Measurements from ENCODE around the gene SSRP1.
A peak's percentile ranks its signal among the peaks of the same experiment; 100 is the strongest.

SSRP1 gene

DNA sequence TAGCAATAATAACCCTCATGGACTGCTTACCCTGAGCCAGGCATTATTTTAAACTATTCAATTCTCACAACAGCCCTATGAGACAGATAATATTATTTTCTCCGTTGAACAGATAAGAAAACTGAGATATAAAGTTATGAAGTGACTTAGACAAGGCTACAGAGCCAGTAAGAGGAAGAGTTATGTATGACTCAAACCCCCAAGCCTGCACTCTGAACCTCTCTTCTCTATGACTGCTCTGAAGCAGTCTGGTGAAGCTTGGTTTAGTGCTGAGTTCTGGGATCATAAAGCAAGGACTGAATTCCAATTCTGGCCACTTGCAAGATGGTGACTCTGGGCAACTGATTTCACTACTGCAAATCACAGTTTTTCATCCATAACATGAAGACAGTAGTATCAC lies 45.4 kb downstream of the SSRP1 start:
- no peak overlapping the region for H4K8ac ChIP-seq (ENCODE audit: low read length)
- no peak overlapping the region for H3K4me3 ChIP-seq (ENCODE audit: insufficient read depth in 1 of 2, low read depth in 1 of 2, low read length in 2 of 2)
- H3K9ac ChIP-seq (ENCODE audit: low read length), result peak overlapping the region; percentile 74
- WGBS, result no CpG with 5 or more reads among the region's 1 CpG
- H3K9me3 ChIP-seq (ENCODE audit: control insufficient read depth, low read length), result no peaks in the 10 kb centered on the region
- H3K14ac ChIP-seq (ENCODE audit: low read length in 2 of 2), result no peak overlapping the region
- H4K91ac ChIP-seq (ENCODE audit: low read length), result no peak overlapping the region
- no peak overlapping the region for H2AFZ ChIP-seq (ENCODE audit: low read depth, low read length)
- no peak overlapping the region for H3K4ac ChIP-seq (ENCODE audit: low read depth in 1 of 2, low read length in 2 of 2)
- H3K36me3 ChIP-seq (ENCODE audit: control insufficient read depth in 1 of 2, insufficient read depth in 2 of 2, low read depth in 1 of 2, low read length in 2 of 2), result peaks cover 0 to 3% of the 10 kb centered on the region in 2 experiments
- no peak overlapping the region for H2BK12ac ChIP-seq (ENCODE audit: low read length in 2 of 2)
- no peaks in the 10 kb centered on the region for H3K79me1 ChIP-seq (replicated peaks; ENCODE audit: low read length, poor library complexity, severe bottlenecking)
- H2BK120ac ChIP-seq (ENCODE audit: low read depth, low read length), result no peak overlapping the region
- no peak overlapping the region for H3K18ac ChIP-seq (ENCODE audit: low read depth in 1 of 2, low read length in 2 of 2)
- H3K4me1 ChIP-seq (ENCODE audit: control insufficient read depth, insufficient read depth, low read depth, low read length), result peaks cover 17% of the 10 kb centered on the region
- no peak overlapping the region for H2BK15ac ChIP-seq (ENCODE audit: low read depth, poor library complexity, severe bottlenecking)
- H3K4me2 ChIP-seq (ENCODE audit: low read length, poor library complexity, severe bottlenecking), result no peak overlapping the region
- no peak overlapping the region for H3K27ac ChIP-seq (ENCODE audit: low read length, poor library complexity, severe bottlenecking)
- no peaks in the 10 kb centered on the region for H3K27me3 ChIP-seq (ENCODE audit: control insufficient read depth in 1 of 2, insufficient read depth in 1 of 2, low read length in 2 of 2)
- peak; percentile 39 for DNase-seq
- H3K23ac ChIP-seq (ENCODE audit: low read length in 2 of 2), result no peak overlapping the region
- H2AK5ac ChIP-seq (ENCODE audit: low read length, severe bottlenecking), result no peak overlapping the region
- H2BK5ac ChIP-seq (ENCODE audit: low read depth, low read length, poor library complexity, severe bottlenecking), result no peak overlapping the region

DNA sequence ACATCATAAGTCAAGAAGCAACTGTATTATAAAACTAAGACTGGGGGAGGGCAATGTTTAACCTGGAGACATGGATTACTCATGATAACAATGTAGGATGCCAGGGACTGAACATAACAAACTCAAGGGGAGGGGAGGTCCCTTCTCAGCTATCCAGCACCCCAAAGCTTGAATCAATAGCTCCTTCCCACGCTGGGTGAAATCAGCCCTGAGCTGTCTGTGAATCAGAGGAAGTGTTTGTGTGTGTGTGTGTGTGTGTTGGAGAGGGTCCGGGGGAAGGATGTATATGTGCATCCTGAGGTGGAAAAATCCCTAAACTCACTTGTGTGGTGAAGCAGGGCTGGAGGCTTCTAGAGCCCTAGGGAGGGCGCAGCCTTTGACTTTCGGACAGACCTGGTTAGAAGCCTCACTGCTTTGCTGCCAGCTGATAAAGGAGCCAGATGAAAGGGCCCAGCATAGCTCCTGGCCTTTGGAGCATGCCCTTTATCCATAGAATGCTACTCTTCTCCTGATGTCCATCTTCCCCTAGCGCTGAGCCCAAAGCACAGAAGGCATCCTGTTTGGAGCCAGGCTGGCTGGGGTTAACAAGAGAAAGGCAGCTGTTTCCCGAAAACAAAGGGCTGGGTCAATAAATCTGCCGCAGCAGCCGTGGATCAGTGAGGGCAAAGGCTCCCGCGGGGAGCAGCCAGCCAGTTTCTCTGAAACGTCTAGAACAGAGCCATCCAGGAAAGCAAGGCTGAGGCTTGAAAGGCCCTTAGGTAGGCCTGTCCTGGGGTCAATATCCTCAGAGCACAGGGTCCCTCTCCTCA lies 46.7 kb downstream of the SSRP1 start:
- H3K27ac ChIP-seq (ENCODE audit: low read length, poor library complexity, severe bottlenecking), result no peak overlapping the region
- H3K27me3 ChIP-seq (ENCODE audit: control insufficient read depth in 1 of 2, insufficient read depth in 1 of 2, low read length in 2 of 2), result no peaks in the 10 kb centered on the region
- 18% methylated on average over 11 of the region's 11 CpGs for WGBS
- H2BK120ac ChIP-seq (ENCODE audit: low read depth, low read length), result no peak overlapping the region
- H3K14ac ChIP-seq (ENCODE audit: low read length in 2 of 2), result no peak overlapping the region
- peak overlapping the region in 1 of 2 experiments; percentile 24 for H3K18ac ChIP-seq (ENCODE audit: low read depth in 1 of 2, low read length in 2 of 2)
- no peak overlapping the region for H2BK5ac ChIP-seq (ENCODE audit: low read depth, low read length, poor library complexity, severe bottlenecking)
- H3K36me3 ChIP-seq (ENCODE audit: control insufficient read depth in 1 of 2, insufficient read depth in 2 of 2, low read depth in 1 of 2, low read length in 2 of 2), result peaks cover 0 to 3% of the 10 kb centered on the region in 2 experiments
- peaks cover 14% of the 10 kb centered on the region for H3K4me1 ChIP-seq (ENCODE audit: control insufficient read depth, insufficient read depth, low read depth, low read length)
- H3K9me3 ChIP-seq (ENCODE audit: control insufficient read depth, low read length), result no peaks in the 10 kb centered on the region
- H3K9ac ChIP-seq (ENCODE audit: low read length), result peak overlapping the region; percentile 74
- no peak overlapping the region for H3K4me2 ChIP-seq (ENCODE audit: low read length, poor library complexity, severe bottlenecking)
- peak overlapping the region; percentile 12 for H4K8ac ChIP-seq (ENCODE audit: low read length)
- H3K79me1 ChIP-seq (replicated peaks; ENCODE audit: low read length, poor library complexity, severe bottlenecking), result no peaks in the 10 kb centered on the region
- peak; percentile 56 for DNase-seq
- no peak overlapping the region for H2BK12ac ChIP-seq (ENCODE audit: low read length in 2 of 2)
- no peak overlapping the region for H3K4ac ChIP-seq (ENCODE audit: low read depth in 1 of 2, low read length in 2 of 2)
- no peak overlapping the region for H2AK5ac ChIP-seq (ENCODE audit: low read length, severe bottlenecking)
- no peak overlapping the region for H4K91ac ChIP-seq (ENCODE audit: low read length)
- peak overlapping the region in 1 of 2 experiments; percentile 4 for H3K4me3 ChIP-seq (ENCODE audit: insufficient read depth in 1 of 2, low read depth in 1 of 2, low read length in 2 of 2)
- H2AFZ ChIP-seq (ENCODE audit: low read depth, low read length), result no peak overlapping the region
- H2BK15ac ChIP-seq (ENCODE audit: low read depth, poor library complexity, severe bottlenecking), result peak overlapping the region; percentile 44
- H3K23ac ChIP-seq (ENCODE audit: low read length in 2 of 2), result no peak overlapping the region

DNA sequence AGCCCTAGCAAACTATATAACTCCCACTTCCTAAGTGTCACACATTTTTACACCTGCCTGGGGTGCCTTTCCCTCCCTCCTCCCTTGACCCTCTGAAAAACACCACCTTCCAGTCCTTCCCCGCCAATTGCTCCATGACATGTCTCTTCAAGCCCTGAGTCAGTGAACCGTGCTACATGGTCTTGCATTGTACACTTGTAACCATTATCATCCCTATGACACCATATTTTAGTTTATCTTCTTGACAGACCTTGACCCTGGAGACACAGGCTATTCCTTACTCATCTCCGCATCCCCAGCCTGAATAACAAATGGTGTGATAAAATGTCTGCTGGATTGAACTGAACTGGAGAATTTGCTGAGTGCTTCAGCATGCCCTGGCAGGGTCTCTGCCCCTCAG lies 47.8 kb downstream of the SSRP1 start:
- Histone ChIP-seq H3K4me1 (ENCODE audit: control insufficient read depth, insufficient read depth, low read depth, low read length) (peaks cover 10% of the 10 kb centered on the region), H3K9ac (ENCODE audit: low read length) (peak overlapping the region; percentile 74), H4K8ac (ENCODE audit: low read length) (no peak overlapping the region), H3K79me1 (replicated peaks; ENCODE audit: low read length, poor library complexity, severe bottlenecking) (no peaks in the 10 kb centered on the region), H2BK120ac (ENCODE audit: low read depth, low read length) (no peak overlapping the region), H3K23ac (ENCODE audit: low read length in 2 of 2) (no peak overlapping the region), H3K4ac (ENCODE audit: low read depth in 1 of 2, low read length in 2 of 2) (peak overlapping the region in 1 of 2 experiments; percentile 6), H2BK12ac (ENCODE audit: low read length in 2 of 2) (no peak overlapping the region), H3K27ac (ENCODE audit: low read length, poor library complexity, severe bottlenecking) (no peak overlapping the region), H4K91ac (ENCODE audit: low read length) (no peak overlapping the region), H3K4me3 (ENCODE audit: insufficient read depth in 1 of 2, low read depth in 1 of 2, low read length in 2 of 2) (no peak overlapping the region), H3K9me3 (ENCODE audit: control insufficient read depth, low read length) (no peaks in the 10 kb centered on the region), H3K36me3 (ENCODE audit: control insufficient read depth in 1 of 2, insufficient read depth in 2 of 2, low read depth in 1 of 2, low read length in 2 of 2) (no peaks in the 10 kb centered on the region), H3K14ac (ENCODE audit: low read length in 2 of 2) (no peak overlapping the region), H2AK5ac (ENCODE audit: low read length, severe bottlenecking) (no peak overlapping the region), H3K18ac (ENCODE audit: low read depth in 1 of 2, low read length in 2 of 2) (no peak overlapping the region), H2AFZ (ENCODE audit: low read depth, low read length) (no peak overlapping the region), H2BK5ac (ENCODE audit: low read depth, low read length, poor library complexity, severe bottlenecking) (no peak overlapping the region), H3K4me2 (ENCODE audit: low read length, poor library complexity, severe bottlenecking) (no peak overlapping the region), H2BK15ac (ENCODE audit: low read depth, poor library complexity, severe bottlenecking) (no peak overlapping the region), H3K27me3 (ENCODE audit: control insufficient read depth in 1 of 2, insufficient read depth in 1 of 2, low read length in 2 of 2) (no peaks in the 10 kb centered on the region)
- no peak for DNase-seq
- WGBS, result 94% methylated on average over 2 of the region's 3 CpGs

DNA sequence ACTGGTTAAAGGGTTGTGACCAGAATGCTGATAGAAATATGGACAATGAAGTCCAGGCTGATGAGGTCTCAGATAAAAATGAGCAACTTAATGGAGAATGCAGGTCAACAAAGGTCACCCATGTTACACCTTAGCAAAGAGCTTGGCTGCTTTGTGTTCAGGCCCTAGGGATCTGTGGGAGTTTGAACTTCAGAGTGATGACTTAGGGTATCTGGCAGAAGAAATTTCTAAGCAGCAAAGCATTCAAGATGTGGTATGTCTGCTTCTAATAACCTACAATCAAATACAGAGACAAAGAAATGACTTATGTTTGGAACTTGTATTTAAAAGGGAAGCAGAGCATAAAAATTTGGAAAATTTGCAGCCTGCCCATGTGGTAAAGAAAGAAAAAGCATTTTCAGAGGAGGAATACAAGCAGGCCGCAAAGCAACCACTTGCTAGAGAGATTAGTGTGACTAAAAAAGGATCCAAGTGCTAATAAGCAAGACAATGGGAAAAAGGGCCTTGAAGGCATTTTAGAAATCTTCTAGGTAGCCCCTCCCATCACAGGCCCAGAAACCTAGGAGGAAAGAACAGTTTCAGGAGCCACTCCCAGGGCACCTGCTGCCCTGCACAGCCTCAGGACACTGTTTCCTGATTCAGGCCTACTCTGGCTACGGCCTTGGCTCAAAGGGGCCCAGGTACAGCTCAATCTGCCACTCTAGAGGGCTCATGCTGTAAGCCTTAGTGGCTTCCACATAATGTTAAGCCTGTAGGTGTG lies 52.3 kb downstream of the SSRP1 start:
- peaks cover 5% of the 10 kb centered on the region for H3K9me3 ChIP-seq (ENCODE audit: control insufficient read depth, low read length)
- no peak overlapping the region for H2AFZ ChIP-seq (ENCODE audit: low read depth, low read length)
- no peak overlapping the region for H2BK15ac ChIP-seq (ENCODE audit: low read depth, poor library complexity, severe bottlenecking)
- no peak overlapping the region for H4K8ac ChIP-seq (ENCODE audit: low read length)
- no peaks in the 10 kb centered on the region for H3K27me3 ChIP-seq (ENCODE audit: control insufficient read depth in 1 of 2, insufficient read depth in 1 of 2, low read length in 2 of 2)
- H3K36me3 ChIP-seq (ENCODE audit: control insufficient read depth in 1 of 2, insufficient read depth in 2 of 2, low read depth in 1 of 2, low read length in 2 of 2), result no peaks in the 10 kb centered on the region
- no peak overlapping the region for H3K27ac ChIP-seq (ENCODE audit: low read length, poor library complexity, severe bottlenecking)
- no peak overlapping the region for H2AK5ac ChIP-seq (ENCODE audit: low read length, severe bottlenecking)
- no peak overlapping the region for H3K4me2 ChIP-seq (ENCODE audit: low read length, poor library complexity, severe bottlenecking)
- no peak overlapping the region for H3K4me3 ChIP-seq (ENCODE audit: insufficient read depth in 1 of 2, low read depth in 1 of 2, low read length in 2 of 2)
- no peak overlapping the region for H2BK12ac ChIP-seq (ENCODE audit: low read length in 2 of 2)
- H3K14ac ChIP-seq (ENCODE audit: low read length in 2 of 2), result no peak overlapping the region
- no peaks in the 10 kb centered on the region for H3K79me1 ChIP-seq (replicated peaks; ENCODE audit: low read length, poor library complexity, severe bottlenecking)
- WGBS, result 73% methylated on average over 2 of the region's 2 CpGs
- H3K18ac ChIP-seq (ENCODE audit: low read depth in 1 of 2, low read length in 2 of 2), result no peak overlapping the region
- H2BK120ac ChIP-seq (ENCODE audit: low read depth, low read length), result no peak overlapping the region
- no peak overlapping the region for H2BK5ac ChIP-seq (ENCODE audit: low read depth, low read length, poor library complexity, severe bottlenecking)
- DNase-seq, result no peak
- H3K4me1 ChIP-seq (ENCODE audit: control insufficient read depth, insufficient read depth, low read depth, low read length), result peaks cover 2% of the 10 kb centered on the region
- H3K4ac ChIP-seq (ENCODE audit: low read depth in 1 of 2, low read length in 2 of 2), result no peak overlapping the region
- H3K9ac ChIP-seq (ENCODE audit: low read length), result peak overlapping the region; percentile 13
- no peak overlapping the region for H3K23ac ChIP-seq (ENCODE audit: low read length in 2 of 2)
- H4K91ac ChIP-seq (ENCODE audit: low read length), result no peak overlapping the region
